Lower leg skin (tissue), 4 donors: ENCODE measurements around the gene C1QL2. TPM values are rescaled to one million over a fixed set of nuclear protein-coding genes. Genes with fewer than 3 reads are reported as not detected.

ENCODE experiments used
- DNase-seq, 2 donors: peaks; one replicate each; pipeline ENCODE4 v3.0.0-alpha.2; 2019; ENCODE audit warnings: low spot score in 2 of 2
- H3K4me3 ChIP-seq: fragments of 200-600 bp; sonication (generic); 2 replicates; pipeline ENCODE4 v1.5.1; 2017; ENCODE audit warnings: mild to moderate bottlenecking, low read depth; ENCODE audit not compliant: poor library complexity, severe bottlenecking
- POLR2A ChIP-seq, 2 donors: fragments of 450-650 bp; IDR thresholded peaks; one replicate each; pipeline ENCODE4 v1.6.1; 2016 to 2017; ENCODE audit warnings: antibody characterized with exemption in 2 of 2, mild to moderate bottlenecking in 1 of 2, moderate library complexity in 1 of 2
- WGBS, 2 donors: methylation state at CpG; one replicate each; pipeline ENCODE4 v1.1.5; 2018; 5-methylcytosine and 5-hydroxymethylcytosine counted together
- intact Hi-C: fragments of 100-400 bp; cut with DNase I; formaldehyde crosslinking; loops from one replicate; pipeline ENCODE4 v1.15.0; 2023; ENCODE audit warnings: low total_unique reads
- total RNA-seq, 4 donors: library from RNA; depleted of rRNA; stranded (reverse); fragments of >200 nt; gene quantifications; one replicate each; pipeline ENCODE4 v1.1.0, GENCODE V29; 2016
- TF ChIP-seq, protein P1 (sequence below), 3 donors: fragments of 450-650 bp; IDR thresholded peaks; one replicate each; pipeline ENCODE4 v1.5.1; 2016; ENCODE audit warnings: antibody characterized with exemption in 3 of 3, mild to moderate bottlenecking in 3 of 3, moderate library complexity in 2 of 3

C1QL2 gene
- total RNA-seq, 4 donors from 2014 or later, result 0.22 to 0.65 TPM; not detected in 2

GRCh38 chr2:119114266-119114665, 44.3 kb downstream of the C1QL2 start:
- 85 to 90% methylated on average over 3 of the region's 3 CpGs for whole genome bisulfite sequencing, 2 donors
- H3K4me3 ChIP-seq, result no peak overlapping the region
- no peak for TF ChIP-seq POLR2A (IDR thresholded peaks at IDR 0.05)
- DNase-seq, result no peak
- intact Hi-C loops, result no loop called here

GRCh38 chr2:119113489-119113770, 45.1 kb downstream of the C1QL2 start:
- TF ChIP-seq, protein P1, sequence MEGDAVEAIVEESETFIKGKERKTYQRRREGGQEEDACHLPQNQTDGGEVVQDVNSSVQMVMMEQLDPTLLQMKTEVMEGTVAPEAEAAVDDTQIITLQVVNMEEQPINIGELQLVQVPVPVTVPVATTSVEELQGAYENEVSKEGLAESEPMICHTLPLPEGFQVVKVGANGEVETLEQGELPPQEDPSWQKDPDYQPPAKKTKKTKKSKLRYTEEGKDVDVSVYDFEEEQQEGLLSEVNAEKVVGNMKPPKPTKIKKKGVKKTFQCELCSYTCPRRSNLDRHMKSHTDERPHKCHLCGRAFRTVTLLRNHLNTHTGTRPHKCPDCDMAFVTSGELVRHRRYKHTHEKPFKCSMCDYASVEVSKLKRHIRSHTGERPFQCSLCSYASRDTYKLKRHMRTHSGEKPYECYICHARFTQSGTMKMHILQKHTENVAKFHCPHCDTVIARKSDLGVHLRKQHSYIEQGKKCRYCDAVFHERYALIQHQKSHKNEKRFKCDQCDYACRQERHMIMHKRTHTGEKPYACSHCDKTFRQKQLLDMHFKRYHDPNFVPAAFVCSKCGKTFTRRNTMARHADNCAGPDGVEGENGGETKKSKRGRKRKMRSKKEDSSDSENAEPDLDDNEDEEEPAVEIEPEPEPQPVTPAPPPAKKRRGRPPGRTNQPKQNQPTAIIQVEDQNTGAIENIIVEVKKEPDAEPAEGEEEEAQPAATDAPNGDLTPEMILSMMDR (IDR thresholded peaks at IDR 0.05), result no peak
- TF ChIP-seq POLR2A (IDR thresholded peaks at IDR 0.05), result no peak
- intact Hi-C loops, result no loop called here
- no peak overlapping the region for H3K4me3 ChIP-seq
- 43 to 66% methylated on average over 4 of the region's 4 CpGs for WGBS, 2 donors
- DNase-seq, result no peak

DNA sequence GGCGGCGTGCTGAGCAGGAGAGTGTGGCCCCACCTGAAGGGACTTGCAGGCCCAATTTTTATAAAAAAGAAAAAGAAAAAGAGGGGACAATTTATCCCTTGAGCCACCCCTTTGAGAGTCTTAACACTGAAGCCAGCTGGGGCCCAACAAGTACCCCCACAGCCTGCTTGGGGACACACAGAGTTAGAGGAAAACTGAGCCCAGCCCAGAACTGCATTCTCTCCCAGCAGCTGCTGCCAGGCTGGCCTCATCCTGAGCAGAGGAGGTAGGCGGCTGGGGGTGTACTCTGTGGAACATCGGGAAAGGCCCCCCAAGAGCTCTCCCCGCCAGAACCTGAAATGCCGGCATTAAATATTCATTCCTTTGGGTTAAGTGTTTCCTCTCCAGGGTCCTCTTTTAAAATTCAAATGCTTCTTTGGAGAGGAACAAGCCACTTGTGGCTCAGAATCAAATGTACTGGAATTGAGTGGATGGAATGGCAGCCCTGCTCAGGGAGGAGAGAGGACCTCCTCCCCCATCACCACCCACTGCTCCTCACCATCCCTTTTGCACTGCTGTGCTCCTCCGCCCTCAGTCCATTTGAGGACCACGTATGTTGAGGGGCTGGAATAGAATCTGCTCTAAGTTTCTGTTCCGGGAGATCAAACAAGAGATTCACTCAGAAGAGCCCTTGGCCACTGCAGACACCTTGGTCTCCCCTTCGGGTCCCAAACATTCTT, 45.6 kb downstream of the C1QL2 start:
- WGBS, 2 donors, result 50 to 54% methylated on average over 10 of the region's 10 CpGs
- H3K4me3 ChIP-seq, result no peak overlapping the region
- no peak for DNase-seq
- intact Hi-C loops, result no loop called here
- TF ChIP-seq, protein P1 (IDR thresholded peaks at IDR 0.05), result no peak
- no peak for TF ChIP-seq POLR2A (IDR thresholded peaks at IDR 0.05)

GRCh38 chr2:119112230-119112629, 46.3 kb downstream of the C1QL2 start:
- intact Hi-C loops, result no loop called here
- TF ChIP-seq, protein P1 (IDR thresholded peaks at IDR 0.05), result no peak
- no peak for TF ChIP-seq POLR2A (IDR thresholded peaks at IDR 0.05)
- no peak for DNase-seq
- 68% methylated on average over 3 of the region's 3 CpGs for WGBS, 2 donors
- H3K4me3 ChIP-seq, result no peak overlapping the region

DNA sequence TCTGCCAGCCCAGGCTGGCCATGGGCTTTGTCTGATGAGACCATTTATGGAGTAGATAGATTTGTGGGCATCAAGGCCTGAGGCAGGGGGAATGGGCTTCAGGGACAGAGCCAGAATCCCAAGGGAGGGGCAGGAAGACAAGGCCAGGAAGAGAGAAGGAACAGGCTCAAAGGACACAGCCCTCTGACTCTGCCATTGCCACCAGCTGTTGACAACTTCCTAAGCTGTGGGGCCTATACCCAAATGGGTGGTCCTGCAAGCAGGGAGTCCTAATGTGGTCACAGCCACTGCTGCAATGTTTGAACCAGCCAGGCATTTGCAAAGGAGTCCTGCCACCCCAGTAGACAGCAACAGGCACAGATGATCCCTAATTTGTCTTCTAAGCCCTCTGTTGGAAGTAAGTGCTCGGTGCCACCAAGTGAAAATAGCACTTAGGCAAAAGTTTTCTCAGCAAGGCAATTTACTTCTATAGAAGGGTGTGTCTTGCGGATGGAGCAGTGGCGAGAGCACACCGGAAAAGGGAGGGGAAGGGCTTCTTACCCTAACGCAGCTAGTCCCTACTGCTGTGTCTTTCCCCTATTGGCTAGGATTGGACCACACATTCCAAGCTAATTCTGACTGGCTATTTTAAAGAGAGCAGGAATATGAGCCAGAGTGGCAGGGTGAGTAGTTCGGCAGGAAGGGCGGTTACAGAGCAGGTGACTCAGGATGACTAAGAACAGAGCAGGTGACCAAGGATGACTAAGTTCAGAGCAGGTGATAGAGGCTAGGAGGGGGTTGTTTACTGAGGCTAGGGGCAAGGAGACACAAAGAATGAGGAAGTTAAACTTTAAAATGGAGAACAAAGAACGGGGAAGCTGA, 47.2 kb downstream of the C1QL2 start:
- TF ChIP-seq, protein P1 (IDR thresholded peaks at IDR 0.05), result no peak
- no peak for TF ChIP-seq POLR2A (IDR thresholded peaks at IDR 0.05)
- intact Hi-C loops, result no loop called here

DNA sequence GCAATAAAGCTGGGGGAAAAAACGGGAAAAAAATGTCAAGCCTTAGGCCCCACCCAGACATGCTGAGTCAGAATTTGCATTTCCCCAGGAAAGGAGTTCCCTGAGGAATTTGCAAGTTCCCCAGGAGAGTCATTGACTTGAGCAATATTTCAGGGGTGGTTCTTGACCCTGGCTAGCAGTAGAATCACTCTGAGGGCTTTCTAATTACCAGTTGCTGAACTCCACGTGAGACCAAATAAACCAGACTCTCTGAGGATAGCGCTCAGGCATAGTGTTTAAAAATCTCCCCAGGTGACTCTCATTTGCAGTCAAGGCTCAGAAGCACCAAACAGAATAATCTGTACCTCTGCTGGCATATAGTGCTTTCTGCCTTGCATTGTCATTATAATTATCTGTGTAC, 48.7 kb downstream of the C1QL2 start:
- DNase-seq, result no peak
- no peak overlapping the region for H3K4me3 ChIP-seq
- intact Hi-C loops, result no loop called here
- 32 to 47% methylated on average over 3 of the region's 3 CpGs for WGBS, 2 donors
- TF ChIP-seq POLR2A (IDR thresholded peaks at IDR 0.05), result no peak
- TF ChIP-seq, protein P1 (IDR thresholded peaks at IDR 0.05), result no peak

More for the DNA sequence above, 47.2 kb downstream of the C1QL2 start:
- 69 to 76% methylated on average over 8 of the region's 8 CpGs for WGBS, 2 donors
- no peak overlapping the region for H3K4me3 ChIP-seq
- DNase-seq, result no peak
